Medulla oblongata (tissue), 1 donor: ENCODE data around the gene LONP1.

ENCODE experiments used
- DNase-seq: peaks from one replicate; pipeline ENCODE4 v3.0.0-alpha.2; 2015; ENCODE audit errors: extremely low spot score

The LONP1 gene

GRCh38 chr19:5648464-5648863 lies 71.5 kb downstream of the LONP1 start:
- no peak for DNase-seq

GRCh38 chr19:5646703-5647102 lies 73.2 kb downstream of the LONP1 start:
- no peak for DNase-seq

- DNase-seq: no peak
Measured at GRCh38 chr19:5645409-5645808, 74.5 kb downstream of the LONP1 start.

GRCh38 chr19:5644037-5644436 lies 75.9 kb downstream of the LONP1 start:
- DNase-seq: no peak

- DNase-seq: no peak
Measured at GRCh38 chr19:5643060-5643459, 76.9 kb downstream of the LONP1 start.

GRCh38 chr19:5642204-5642603 lies 77.7 kb downstream of the LONP1 start:
- DNase-seq: no peak
